Neural progenitor cell (in vitro differentiated cells): ENCODE measurements around the gene CBLC. TPM values are rescaled to one million over a fixed set of nuclear protein-coding genes. Genes with fewer than 3 reads are reported as not detected.

ENCODE experiments used
- DNase-seq: peaks from one replicate; pipeline ENCODE4 v3.0.0-alpha.2; 2016; ENCODE audit warnings: low spot score
- H2AFZ ChIP-seq: fragments of 200-600 bp; sonication (generic); replicated peaks from 2 replicates; pipeline ENCODE4 v1.6.1; 2016; ENCODE audit warnings: antibody characterized with exemption
- H3F3A ChIP-seq: fragments of 200-600 bp; sonication (generic); 2 replicates; pipeline ENCODE4 v1.6.1; 2016; ENCODE audit warnings: antibody characterized with exemption, low read depth
- H3K27ac ChIP-seq: fragments of 200-600 bp; sonication (generic); 2 replicates; pipeline ENCODE4 v1.5.1; 2016; ENCODE audit warnings: mild to moderate bottlenecking
- H3K27me3 ChIP-seq: fragments of 200-600 bp; sonication (generic); 2 replicates; pipeline ENCODE4 v1.6.1; 2016; ENCODE audit warnings: mild to moderate bottlenecking, moderate library complexity
- H3K36me3 ChIP-seq: fragments of 200-600 bp; sonication (generic); 2 replicates; pipeline ENCODE4 v1.5.1; 2016
- H3K4me1 ChIP-seq: fragments of 200-600 bp; sonication (generic); 2 replicates; pipeline ENCODE4 v1.6.1; 2016; ENCODE audit warnings: mixed run types
- H3K4me2 ChIP-seq: fragments of 200-600 bp; sonication (generic); 2 replicates; pipeline ENCODE4 v1.6.1; 2016
- H3K4me3 ChIP-seq: fragments of 200-600 bp; sonication (generic); 2 replicates; pipeline ENCODE4 v1.5.1; 2016
- H3K79me2 ChIP-seq: fragments of 200-600 bp; sonication (generic); 2 replicates; pipeline ENCODE4 v1.6.1; 2016; ENCODE audit warnings: low read depth
- H3K9ac ChIP-seq: fragments of 200-600 bp; sonication (generic); 2 replicates; pipeline ENCODE4 v1.6.1; 2016
- H3K9me3 ChIP-seq: fragments of 200-600 bp; sonication (generic); 2 replicates; pipeline ENCODE4 v1.5.1; 2016; ENCODE audit warnings: low read depth
- H4K20me1 ChIP-seq: fragments of 200-600 bp; sonication (generic); 2 replicates; pipeline ENCODE4 v1.6.1; 2016; ENCODE audit warnings: low read depth
- H3K27ac Mint-ChIP-seq: 3 replicates; pipeline ENCODE4 v1.8.0; 2021; ENCODE audit warnings: mixed read lengths
- H3K27me3 Mint-ChIP-seq: 2 replicates; pipeline ENCODE4 v1.8.0; 2022; ENCODE audit warnings: low read depth, mild to moderate bottlenecking, inconsistent platforms, moderate library complexity, mixed read lengths; ENCODE audit not compliant: insufficient read depth
- H3K36me3 Mint-ChIP-seq: 3 replicates; pipeline ENCODE4 v1.8.0; 2021; ENCODE audit warnings: mixed read lengths
- H3K4me1 Mint-ChIP-seq: 3 replicates; pipeline ENCODE4 v1.8.0; 2021; ENCODE audit warnings: mixed read lengths
- H3K4me3 Mint-ChIP-seq: 3 replicates; pipeline ENCODE4 v1.8.0; 2021; ENCODE audit warnings: mild to moderate bottlenecking, moderate library complexity, mixed read lengths
- H3K9me3 Mint-ChIP-seq: 3 replicates; pipeline ENCODE4 v1.8.0; 2020; ENCODE audit warnings: mixed read lengths
- CTCF ChIP-seq: fragments of 200-600 bp; sonication (generic); IDR thresholded peaks from 2 replicates; pipeline ENCODE4 v1.5.1; 2017; ENCODE audit warnings: antibody characterized with exemption, mild to moderate bottlenecking
- EZH2 ChIP-seq: fragments of 200-600 bp; sonication (generic); IDR thresholded peaks from 2 replicates; pipeline ENCODE4 v1.6.1; 2017; ENCODE audit warnings: antibody characterized with exemption, mild to moderate bottlenecking, moderate library complexity
- EZH2phosphoT487 ChIP-seq: fragments of 200-600 bp; sonication (generic); IDR thresholded peaks from 2 replicates; pipeline ENCODE4 v1.6.1; 2017; ENCODE audit warnings: antibody characterized with exemption
- total RNA-seq: library from RNA; depleted of rRNA; stranded (reverse); fragments of >200 nt; gene quantifications from 2 replicates; pipeline ENCODE4 v1.2.3, GENCODE V29; 2015; ENCODE audit warnings: low replicate concordance

The CBLC gene
- total RNA-seq, 1 donor from 2014 or later: 1.5 TPM

DNA sequence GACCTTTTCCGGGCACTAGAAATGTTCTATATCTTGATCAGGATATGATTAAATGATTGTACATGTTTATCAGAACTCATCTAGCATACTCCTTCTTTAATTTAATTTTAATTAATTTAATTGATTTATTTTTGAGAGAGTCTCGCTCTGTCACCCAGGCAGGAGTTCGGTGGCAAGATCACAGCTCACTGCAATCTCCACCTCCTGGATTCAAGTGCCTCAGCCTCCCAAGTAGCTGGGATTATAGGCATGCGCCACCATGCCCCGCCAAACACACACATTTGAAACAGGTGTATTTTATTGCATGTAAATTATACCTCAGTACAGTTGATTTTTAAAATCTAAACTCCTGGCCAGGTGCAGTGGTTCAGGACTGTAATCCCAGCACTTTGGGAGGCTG is 46.6 kb upstream of the CBLC start:
- no peak overlapping the region for H3K27ac ChIP-seq
- DNase-seq: no peak
- no peaks in the 10 kb centered on the region for H3K9me3 ChIP-seq
- Mint-ChIP-seq H3K27ac (no peak overlapping the region), H3K4me1 (no peaks in the 10 kb centered on the region), H3K9me3 (no peaks in the 10 kb centered on the region), H3K27me3 (peaks cover 19% of the 10 kb centered on the region), H3K36me3 (no peaks in the 10 kb centered on the region), H3K4me3 (no peak overlapping the region)
- H3K27me3 ChIP-seq: no peaks in the 10 kb centered on the region
- H3K4me1 ChIP-seq: no peaks in the 10 kb centered on the region
- no peaks in the 10 kb centered on the region for H3F3A ChIP-seq
- no peaks in the 10 kb centered on the region for H3K79me2 ChIP-seq
- no peak overlapping the region for H3K4me3 ChIP-seq
- no peaks in the 10 kb centered on the region for H4K20me1 ChIP-seq
- H3K9ac ChIP-seq: no peak overlapping the region
- H3K36me3 ChIP-seq: no peaks in the 10 kb centered on the region
- H2AFZ ChIP-seq: no peak overlapping the region
- TF ChIP-seq CTCF (no peak), EZH2 (no peak), EZH2phosphoT487 (no peak)
- no peak overlapping the region for H3K4me2 ChIP-seq

GRCh38 chr19:44731622-44732021 is 46.1 kb upstream of the CBLC start:
- Mint-ChIP-seq H3K36me3 (no peaks in the 10 kb centered on the region), H3K27me3 (peaks cover 19% of the 10 kb centered on the region)

DNA sequence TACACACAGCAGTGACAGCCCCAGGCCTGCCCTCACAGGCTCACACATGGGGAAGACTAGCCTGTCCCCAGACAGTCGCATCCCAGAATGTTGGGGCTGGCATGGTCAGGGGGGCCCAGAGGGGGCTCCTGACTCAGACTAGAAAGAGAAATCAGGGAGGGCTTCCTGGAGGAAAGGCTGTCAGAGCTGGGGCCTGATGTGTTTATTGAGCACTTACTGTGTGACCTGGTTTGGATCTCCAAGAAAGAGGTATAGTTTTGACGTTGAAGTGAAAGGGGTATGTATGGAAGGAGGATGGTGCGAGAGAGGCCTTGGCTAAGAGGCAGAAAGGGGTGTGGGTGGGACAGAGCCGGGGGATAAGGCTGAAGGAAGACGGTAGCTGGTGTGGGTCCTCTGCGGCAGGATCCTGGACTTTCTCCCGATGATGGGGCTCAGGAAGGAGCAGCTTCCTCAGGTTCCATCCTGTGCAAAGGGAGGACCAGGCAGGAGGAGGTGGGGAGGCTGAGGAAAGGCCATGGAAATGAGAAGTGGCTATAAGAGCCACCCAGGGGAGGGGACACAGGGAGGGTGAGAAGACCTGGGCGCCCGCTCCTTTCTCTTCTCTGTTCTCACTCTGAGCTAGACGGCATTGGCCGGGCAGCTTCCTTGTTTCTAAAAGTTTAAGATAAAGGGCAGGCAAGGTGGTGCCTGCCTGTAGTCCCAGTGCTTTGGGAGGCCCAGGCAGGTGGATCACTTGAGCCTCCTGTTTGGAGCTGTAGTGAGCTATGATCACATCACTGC is 45.3 kb upstream of the CBLC start:
- no peaks in the 10 kb centered on the region for H3K4me1 Mint-ChIP-seq
- Histone ChIP-seq H3K27me3 (no peaks in the 10 kb centered on the region), H2AFZ (no peak overlapping the region)

More at GRCh38 chr19:44731622-44732021, 46.1 kb upstream of the CBLC start:
- Histone ChIP-seq H2AFZ (no peak overlapping the region), H3K9me3 (no peaks in the 10 kb centered on the region), H3K4me2 (no peak overlapping the region), H3K4me3 (no peak overlapping the region), H3K9ac (no peak overlapping the region), H3K27ac (no peak overlapping the region), H3K4me1 (no peaks in the 10 kb centered on the region), H3F3A (no peaks in the 10 kb centered on the region), H3K27me3 (no peaks in the 10 kb centered on the region), H3K36me3 (no peaks in the 10 kb centered on the region), H4K20me1 (no peaks in the 10 kb centered on the region), H3K79me2 (no peaks in the 10 kb centered on the region)
- no peak for DNase-seq
- TF ChIP-seq CTCF: no peak
- no peak for TF ChIP-seq EZH2
- no peak for TF ChIP-seq EZH2phosphoT487
- H3K27ac Mint-ChIP-seq: peak overlapping the region; percentile 7
- no peaks in the 10 kb centered on the region for H3K9me3 Mint-ChIP-seq
- H3K4me1 Mint-ChIP-seq: no peaks in the 10 kb centered on the region
- H3K4me3 Mint-ChIP-seq: no peak overlapping the region

More for the DNA sequence above, 45.3 kb upstream of the CBLC start:
- no peaks in the 10 kb centered on the region for H3K9me3 Mint-ChIP-seq
- H3K27ac ChIP-seq: no peak overlapping the region
- H3K36me3 ChIP-seq: no peaks in the 10 kb centered on the region
- H3K4me2 ChIP-seq: no peak overlapping the region
- no peak for TF ChIP-seq EZH2
- TF ChIP-seq EZH2phosphoT487: no peak
- TF ChIP-seq CTCF: no peak
- no peak overlapping the region for H3K27ac Mint-ChIP-seq
- no peak overlapping the region for H3K4me3 ChIP-seq
- no peaks in the 10 kb centered on the region for H3K4me1 ChIP-seq
- H3K36me3 Mint-ChIP-seq: no peaks in the 10 kb centered on the region
- no peak for DNase-seq
- no peaks in the 10 kb centered on the region for H3K79me2 ChIP-seq
- H4K20me1 ChIP-seq: no peaks in the 10 kb centered on the region
- H3F3A ChIP-seq: no peaks in the 10 kb centered on the region
- no peak overlapping the region for H3K4me3 Mint-ChIP-seq
- no peaks in the 10 kb centered on the region for H3K9me3 ChIP-seq
- H3K9ac ChIP-seq: no peak overlapping the region
- peaks cover 21% of the 10 kb centered on the region for H3K27me3 Mint-ChIP-seq
